ENCODE results near the gene LPP. TPM values are rescaled to one million over a fixed set of nuclear protein-coding genes. Genes with fewer than 3 reads are reported as not detected.

LPP gene
- total and polyA plus RNA-seq, 10 of the 15 experiments (the other 5 are each of a cell fraction or from before 2014, with no cell fraction given) = under 0.01 to 0.62 (median 0.03) TPM

- SMC1A ChIA-PET (ENCODE audit: uncharacterized antibody, unreplicated experiment) = no interaction called here
- no peak overlapping the region for H2AFZ ChIP-seq (ENCODE audit: control insufficient read depth, low read depth, low read length)
- no peak overlapping the region for H3K27ac ChIP-seq (ENCODE audit: control insufficient read depth, insufficient read depth)
- intact Hi-C loops (cut with micrococcal nuclease; ENCODE audit: unreplicated experiment) (no loop called here), in situ Hi-C loops (cut with MboI) (no loop called here)
- DNase-seq (ENCODE audit: low read depth, low spot score) (no peak), FAIRE-seq (no peak), ATAC-seq (no peak)
- no peak overlapping the region for H3K4me3 ChIP-seq
- H3K9me3 ChIP-seq (replicated peaks; ENCODE audit: control insufficient read depth, insufficient read depth, low read length) = no peaks in the 10 kb centered on the region; the same call in 2 of the 3 replicates
- H3K4me1 ChIP-seq (ENCODE audit: control insufficient read depth, insufficient read depth, low read length) = peaks cover 5% of the 10 kb centered on the region
- no peak overlapping the region for H3K4me2 ChIP-seq (ENCODE audit: control insufficient read depth, insufficient read depth)
- no peaks in the 10 kb centered on the region for H4K20me1 ChIP-seq (ENCODE audit: control insufficient read depth, insufficient read depth)
- TF ChIP-seq ZNF592 (IDR thresholded peaks at IDR 0.05) (no peak), ZNF687 (IDR thresholded peaks at IDR 0.05) (no peak), TARDBP (IDR thresholded peaks at IDR 0.05; ENCODE audit: borderline replicate concordance) (no peak)
- no peaks in the 10 kb centered on the region for H3K79me2 ChIP-seq (ENCODE audit: control insufficient read depth, insufficient read depth, low read length)
- RAD21 ChIA-PET (ENCODE audit: unreplicated experiment) = no interaction called here
- CTCF ChIA-PET = interaction anchor here (0.6 kb wide), 1 partner anchor 952 kb away, joined by 3 read pairs; no protein-coding TSS in a partner anchor
- peaks cover 0 to 4% of the 10 kb centered on the region in 2 experiments; a peak in 1 of 4 replicates for H3K27me3 ChIP-seq (replicated peaks in 1 of 2; ENCODE audit: control insufficient read depth in 2 of 2, insufficient read depth in 2 of 2, low read length in 1 of 2)
- H3K36me3 ChIP-seq (ENCODE audit: control insufficient read depth in 2 of 2, insufficient read depth in 2 of 2, low read length in 1 of 2) = no peaks in the 10 kb centered on the region
- no peak overlapping the region for H3K9ac ChIP-seq (ENCODE audit: control insufficient read depth, insufficient read depth, low read length)
- 24% methylated on average over 7 of the region's 7 CpGs for WGBS (ENCODE audit: insufficient coverage, insufficient replicate concordance, low lambda C conversion rate, missing lambda C conversion rate)
- no TSS peak for BruUV-seq (replicated peaks)
- POLR2A ChIA-PET = no interaction called here
Observed at GRCh38 chr3:188693435-188693834, 539.5 kb downstream of the LPP start.

All from GM12878 (cell line).